Measurements from ENCODE around the gene TSPAN16. TPM values are rescaled to one million over a fixed set of nuclear protein-coding genes. Genes with fewer than 3 reads are reported as not detected.

TSPAN16 gene
- total and polyA plus RNA-seq, 2 of the 13 experiments (the other 11 are each of a cell fraction or from before 2014, with no cell fraction given), result not detected

DNA sequence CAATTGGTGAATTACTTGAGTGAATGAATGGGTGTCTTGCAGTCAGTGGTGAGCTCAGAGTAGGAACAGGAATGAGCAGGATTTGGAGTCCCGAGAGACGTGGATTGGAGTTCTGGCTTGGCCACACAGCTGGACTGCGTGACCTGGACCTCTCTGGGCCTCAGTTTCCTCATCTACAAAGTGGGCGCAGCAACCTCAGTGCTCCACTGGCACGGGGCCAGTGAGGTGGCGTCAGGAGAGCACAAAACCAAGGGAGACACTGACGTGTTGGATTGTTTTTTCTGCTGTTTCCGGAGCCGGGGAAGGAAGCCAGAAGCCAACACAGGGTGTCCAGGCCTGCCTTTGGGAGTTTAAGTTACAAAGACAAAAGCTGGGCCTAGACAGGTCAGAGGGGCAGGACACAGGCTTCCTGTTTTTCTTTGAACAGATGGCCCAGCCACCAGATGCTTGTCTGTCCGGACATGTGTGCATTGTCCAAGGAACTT is 27.1 kb upstream of the TSPAN16 start (continued):
- TF ChIP-seq, protein P1, sequence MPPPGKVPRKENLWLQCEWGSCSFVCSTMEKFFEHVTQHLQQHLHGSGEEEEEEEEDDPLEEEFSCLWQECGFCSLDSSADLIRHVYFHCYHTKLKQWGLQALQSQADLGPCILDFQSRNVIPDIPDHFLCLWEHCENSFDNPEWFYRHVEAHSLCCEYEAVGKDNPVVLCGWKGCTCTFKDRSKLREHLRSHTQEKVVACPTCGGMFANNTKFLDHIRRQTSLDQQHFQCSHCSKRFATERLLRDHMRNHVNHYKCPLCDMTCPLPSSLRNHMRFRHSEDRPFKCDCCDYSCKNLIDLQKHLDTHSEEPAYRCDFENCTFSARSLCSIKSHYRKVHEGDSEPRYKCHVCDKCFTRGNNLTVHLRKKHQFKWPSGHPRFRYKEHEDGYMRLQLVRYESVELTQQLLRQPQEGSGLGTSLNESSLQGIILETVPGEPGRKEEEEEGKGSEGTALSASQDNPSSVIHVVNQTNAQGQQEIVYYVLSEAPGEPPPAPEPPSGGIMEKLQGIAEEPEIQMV (CRISPR knock-in tag; IDR thresholded peaks at IDR 0.05; ENCODE audit: low read depth), result no peak
- TF ChIP-seq, protein P2, sequence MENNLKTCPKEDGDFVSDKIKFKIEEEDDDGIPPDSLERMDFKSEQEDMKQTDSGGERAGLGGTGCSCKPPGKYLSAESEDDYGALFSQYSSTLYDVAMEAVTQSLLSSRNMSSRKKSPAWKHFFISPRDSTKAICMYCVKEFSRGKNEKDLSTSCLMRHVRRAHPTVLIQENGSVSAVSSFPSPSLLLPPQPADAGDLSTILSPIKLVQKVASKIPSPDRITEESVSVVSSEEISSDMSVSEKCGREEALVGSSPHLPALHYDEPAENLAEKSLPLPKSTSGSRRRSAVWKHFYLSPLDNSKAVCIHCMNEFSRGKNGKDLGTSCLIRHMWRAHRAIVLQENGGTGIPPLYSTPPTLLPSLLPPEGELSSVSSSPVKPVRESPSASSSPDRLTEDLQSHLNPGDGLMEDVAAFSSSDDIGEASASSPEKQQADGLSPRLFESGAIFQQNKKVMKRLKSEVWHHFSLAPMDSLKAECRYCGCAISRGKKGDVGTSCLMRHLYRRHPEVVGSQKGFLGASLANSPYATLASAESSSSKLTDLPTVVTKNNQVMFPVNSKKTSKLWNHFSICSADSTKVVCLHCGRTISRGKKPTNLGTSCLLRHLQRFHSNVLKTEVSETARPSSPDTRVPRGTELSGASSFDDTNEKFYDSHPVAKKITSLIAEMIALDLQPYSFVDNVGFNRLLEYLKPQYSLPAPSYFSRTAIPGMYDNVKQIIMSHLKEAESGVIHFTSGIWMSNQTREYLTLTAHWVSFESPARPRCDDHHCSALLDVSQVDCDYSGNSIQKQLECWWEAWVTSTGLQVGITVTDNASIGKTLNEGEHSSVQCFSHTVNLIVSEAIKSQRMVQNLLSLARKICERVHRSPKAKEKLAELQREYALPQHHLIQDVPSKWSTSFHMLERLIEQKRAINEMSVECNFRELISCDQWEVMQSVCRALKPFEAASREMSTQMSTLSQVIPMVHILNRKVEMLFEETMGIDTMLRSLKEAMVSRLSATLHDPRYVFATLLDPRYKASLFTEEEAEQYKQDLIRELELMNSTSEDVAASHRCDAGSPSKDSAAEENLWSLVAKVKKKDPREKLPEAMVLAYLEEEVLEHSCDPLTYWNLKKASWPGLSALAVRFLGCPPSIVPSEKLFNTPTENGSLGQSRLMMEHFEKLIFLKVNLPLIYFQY (CRISPR knock-in tag; IDR thresholded peaks at IDR 0.05; ENCODE audit: borderline replicate concordance), result no peak
- TF ChIP-seq, protein P3, sequence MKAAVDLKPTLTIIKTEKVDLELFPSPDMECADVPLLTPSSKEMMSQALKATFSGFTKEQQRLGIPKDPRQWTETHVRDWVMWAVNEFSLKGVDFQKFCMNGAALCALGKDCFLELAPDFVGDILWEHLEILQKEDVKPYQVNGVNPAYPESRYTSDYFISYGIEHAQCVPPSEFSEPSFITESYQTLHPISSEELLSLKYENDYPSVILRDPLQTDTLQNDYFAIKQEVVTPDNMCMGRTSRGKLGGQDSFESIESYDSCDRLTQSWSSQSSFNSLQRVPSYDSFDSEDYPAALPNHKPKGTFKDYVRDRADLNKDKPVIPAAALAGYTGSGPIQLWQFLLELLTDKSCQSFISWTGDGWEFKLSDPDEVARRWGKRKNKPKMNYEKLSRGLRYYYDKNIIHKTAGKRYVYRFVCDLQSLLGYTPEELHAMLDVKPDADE (CRISPR knock-in tag; IDR thresholded peaks at IDR 0.05), result no peak
- TF ChIP-seq ATF7 (IDR thresholded peaks at IDR 0.05) (no peak), ATF7 (CRISPR knock-in tag; IDR thresholded peaks at IDR 0.05) (no peak), HDAC2 (CRISPR knock-in tag; IDR thresholded peaks at IDR 0.05) (peak; percentile 34; the same call in 1 of the 2 replicates), RFX3 (CRISPR knock-in tag; IDR thresholded peaks at IDR 0.05) (no peak), SP4 (CRISPR knock-in tag; IDR thresholded peaks at IDR 0.05) (no peak), ZKSCAN5 (CRISPR knock-in tag; IDR thresholded peaks at IDR 0.05) (no peak), ZBTB20 (CRISPR knock-in tag; IDR thresholded peaks at IDR 0.05; ENCODE audit: borderline replicate concordance, low read depth) (no peak), SMAD3 (CRISPR knock-in tag; IDR thresholded peaks at IDR 0.05) (no peak), ZNF792 (CRISPR knock-in tag; IDR thresholded peaks at IDR 0.05) (no peak), ZNF839 (CRISPR knock-in tag; IDR thresholded peaks at IDR 0.05; ENCODE audit: borderline replicate concordance) (no peak)
- TF ChIP-seq, protein P4, sequence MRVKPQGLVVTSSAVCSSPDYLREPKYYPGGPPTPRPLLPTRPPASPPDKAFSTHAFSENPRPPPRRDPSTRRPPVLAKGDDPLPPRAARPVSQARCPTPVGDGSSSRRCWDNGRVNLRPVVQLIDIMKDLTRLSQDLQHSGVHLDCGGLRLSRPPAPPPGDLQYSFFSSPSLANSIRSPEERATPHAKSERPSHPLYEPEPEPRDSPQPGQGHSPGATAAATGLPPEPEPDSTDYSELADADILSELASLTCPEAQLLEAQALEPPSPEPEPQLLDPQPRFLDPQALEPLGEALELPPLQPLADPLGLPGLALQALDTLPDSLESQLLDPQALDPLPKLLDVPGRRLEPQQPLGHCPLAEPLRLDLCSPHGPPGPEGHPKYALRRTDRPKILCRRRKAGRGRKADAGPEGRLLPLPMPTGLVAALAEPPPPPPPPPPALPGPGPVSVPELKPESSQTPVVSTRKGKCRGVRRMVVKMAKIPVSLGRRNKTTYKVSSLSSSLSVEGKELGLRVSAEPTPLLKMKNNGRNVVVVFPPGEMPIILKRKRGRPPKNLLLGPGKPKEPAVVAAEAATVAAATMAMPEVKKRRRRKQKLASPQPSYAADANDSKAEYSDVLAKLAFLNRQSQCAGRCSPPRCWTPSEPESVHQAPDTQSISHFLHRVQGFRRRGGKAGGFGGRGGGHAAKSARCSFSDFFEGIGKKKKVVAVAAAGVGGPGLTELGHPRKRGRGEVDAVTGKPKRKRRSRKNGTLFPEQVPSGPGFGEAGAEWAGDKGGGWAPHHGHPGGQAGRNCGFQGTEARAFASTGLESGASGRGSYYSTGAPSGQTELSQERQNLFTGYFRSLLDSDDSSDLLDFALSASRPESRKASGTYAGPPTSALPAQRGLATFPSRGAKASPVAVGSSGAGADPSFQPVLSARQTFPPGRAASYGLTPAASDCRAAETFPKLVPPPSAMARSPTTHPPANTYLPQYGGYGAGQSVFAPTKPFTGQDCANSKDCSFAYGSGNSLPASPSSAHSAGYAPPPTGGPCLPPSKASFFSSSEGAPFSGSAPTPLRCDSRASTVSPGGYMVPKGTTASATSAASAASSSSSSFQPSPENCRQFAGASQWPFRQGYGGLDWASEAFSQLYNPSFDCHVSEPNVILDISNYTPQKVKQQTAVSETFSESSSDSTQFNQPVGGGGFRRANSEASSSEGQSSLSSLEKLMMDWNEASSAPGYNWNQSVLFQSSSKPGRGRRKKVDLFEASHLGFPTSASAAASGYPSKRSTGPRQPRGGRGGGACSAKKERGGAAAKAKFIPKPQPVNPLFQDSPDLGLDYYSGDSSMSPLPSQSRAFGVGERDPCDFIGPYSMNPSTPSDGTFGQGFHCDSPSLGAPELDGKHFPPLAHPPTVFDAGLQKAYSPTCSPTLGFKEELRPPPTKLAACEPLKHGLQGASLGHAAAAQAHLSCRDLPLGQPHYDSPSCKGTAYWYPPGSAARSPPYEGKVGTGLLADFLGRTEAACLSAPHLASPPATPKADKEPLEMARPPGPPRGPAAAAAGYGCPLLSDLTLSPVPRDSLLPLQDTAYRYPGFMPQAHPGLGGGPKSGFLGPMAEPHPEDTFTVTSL (CRISPR knock-in tag; IDR thresholded peaks at IDR 0.05; ENCODE audit: borderline replicate concordance), result no peak
- TF ChIP-seq, protein P5, sequence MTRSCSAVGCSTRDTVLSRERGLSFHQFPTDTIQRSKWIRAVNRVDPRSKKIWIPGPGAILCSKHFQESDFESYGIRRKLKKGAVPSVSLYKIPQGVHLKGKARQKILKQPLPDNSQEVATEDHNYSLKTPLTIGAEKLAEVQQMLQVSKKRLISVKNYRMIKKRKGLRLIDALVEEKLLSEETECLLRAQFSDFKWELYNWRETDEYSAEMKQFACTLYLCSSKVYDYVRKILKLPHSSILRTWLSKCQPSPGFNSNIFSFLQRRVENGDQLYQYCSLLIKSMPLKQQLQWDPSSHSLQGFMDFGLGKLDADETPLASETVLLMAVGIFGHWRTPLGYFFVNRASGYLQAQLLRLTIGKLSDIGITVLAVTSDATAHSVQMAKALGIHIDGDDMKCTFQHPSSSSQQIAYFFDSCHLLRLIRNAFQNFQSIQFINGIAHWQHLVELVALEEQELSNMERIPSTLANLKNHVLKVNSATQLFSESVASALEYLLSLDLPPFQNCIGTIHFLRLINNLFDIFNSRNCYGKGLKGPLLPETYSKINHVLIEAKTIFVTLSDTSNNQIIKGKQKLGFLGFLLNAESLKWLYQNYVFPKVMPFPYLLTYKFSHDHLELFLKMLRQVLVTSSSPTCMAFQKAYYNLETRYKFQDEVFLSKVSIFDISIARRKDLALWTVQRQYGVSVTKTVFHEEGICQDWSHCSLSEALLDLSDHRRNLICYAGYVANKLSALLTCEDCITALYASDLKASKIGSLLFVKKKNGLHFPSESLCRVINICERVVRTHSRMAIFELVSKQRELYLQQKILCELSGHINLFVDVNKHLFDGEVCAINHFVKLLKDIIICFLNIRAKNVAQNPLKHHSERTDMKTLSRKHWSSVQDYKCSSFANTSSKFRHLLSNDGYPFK (CRISPR knock-in tag; IDR thresholded peaks at IDR 0.05; ENCODE audit: borderline replicate concordance), result 0 out of 2 replicates have a peak, but pooled peaks have one; percentile 21
